GM12878 (cell line): ENCODE measurements around the gene PPP2R5C. TPM values are rescaled to one million over a fixed set of nuclear protein-coding genes. Genes with fewer than 3 reads are reported as not detected.

Source experiments
- ATAC-seq: fragments of 200-7000 bp; cut with Tn5 transposase; 3 replicates; pipeline ENCODE4 v1.9.1; 2020; ENCODE audit warnings: mild to moderate bottlenecking, moderate library complexity
- BruUV-seq: library from RNA; stranded (reverse); fragments of 400-500 nt; replicated peaks from 2 replicates; lab custom pipeline; 2021; lab: Mats Ljungman, UMichigan
- CTCF ChIA-PET: fragments of 300-600 bp; sonication (Branson Sonifier 250); formaldehyde crosslinking; extraction: SDS; loops from one replicate; lab custom pipeline; 2021; ENCODE audit warnings: inconsistent platforms; lab: Yijun Ruan, JAX
- POLR2A ChIA-PET: fragments of 350-600 bp; formaldehyde crosslinking; extraction: SDS; loops from one replicate; lab custom pipeline; 2021; ENCODE audit warnings: inconsistent platforms; lab: Charles Lee
- RAD21 ChIA-PET: fragments of 300-600 bp; sonication (Branson Sonifier 250); formaldehyde crosslinking; loops from one replicate; lab custom pipeline; 2023; ENCODE audit warnings: antibody characterized with exemption; ENCODE audit not compliant: unreplicated experiment; lab: Charles Lee
- SMC1A ChIA-PET: fragments of 300-600 bp; sonication (Branson Sonifier 250); formaldehyde crosslinking; loops from one replicate; lab custom pipeline; 2023; ENCODE audit not compliant: unreplicated experiment, uncharacterized antibody; lab: Charles Lee
- DNase-seq: peaks from one replicate; pipeline ENCODE4 v3.0.0-alpha.2; 2011; ENCODE audit warnings: low read depth, low spot score
- FAIRE-seq: peaks from 3 replicates; lab custom pipeline; 2011; peaks lifted over from hg19 to GRCh38; lab: Jason Lieb, UNC
- H2AFZ ChIP-seq: 2 replicates; pipeline ENCODE4 v1.6.0; 2011; ENCODE audit warnings: low read depth, low read length, control low read depth; ENCODE audit not compliant: control insufficient read depth
- H3K27ac ChIP-seq: 2 replicates; pipeline ENCODE4 v1.5.1; 2011; ENCODE audit warnings: control low read depth; ENCODE audit not compliant: control insufficient read depth, insufficient read depth
- H3K27me3 ChIP-seq, 2 experiments: replicated peaks in 1 of 2; 2 replicates each; pipeline versions ENCODE4 v1.6.0 to v1.6.1; 2011; ENCODE audit warnings: low read length in 1 of 2; ENCODE audit not compliant: control insufficient read depth in 2 of 2, insufficient read depth in 2 of 2
- H3K36me3 ChIP-seq, 2 experiments: 2 replicates each; pipeline ENCODE4 v1.5.1; 2011; ENCODE audit warnings: low read length in 1 of 2; ENCODE audit not compliant: control insufficient read depth in 2 of 2, insufficient read depth in 2 of 2
- H3K4me1 ChIP-seq: 2 replicates; pipeline ENCODE4 v1.6.1; 2011; ENCODE audit warnings: mild to moderate bottlenecking, low read length, moderate library complexity, mixed read lengths; ENCODE audit not compliant: control insufficient read depth, insufficient read depth
- H3K4me2 ChIP-seq: 2 replicates; pipeline ENCODE4 v1.6.0; 2011; ENCODE audit warnings: control low read depth; ENCODE audit not compliant: control insufficient read depth, insufficient read depth
- H3K4me3 ChIP-seq: fragments of 200-600 bp; sonication (generic); 2 replicates; pipeline ENCODE4 v1.5.1; 2016
- H3K79me2 ChIP-seq: 2 replicates; pipeline ENCODE4 v1.6.0; 2011; ENCODE audit warnings: low read length; ENCODE audit not compliant: control insufficient read depth, insufficient read depth
- H3K9ac ChIP-seq: 2 replicates; pipeline ENCODE4 v1.8.0; 2011; ENCODE audit warnings: low read length, control low read depth, mixed read lengths; ENCODE audit not compliant: control insufficient read depth, insufficient read depth
- H3K9me3 ChIP-seq: replicated peaks from 3 replicates; pipeline ENCODE4 v1.5.1; 2011; ENCODE audit warnings: mild to moderate bottlenecking, low read length; ENCODE audit not compliant: control insufficient read depth, insufficient read depth
- H4K20me1 ChIP-seq: 2 replicates; pipeline ENCODE4 v1.6.0; 2011; ENCODE audit not compliant: control insufficient read depth, insufficient read depth
- ASH2L ChIP-seq: fragments of 300-600, 200-600 bp; sonication (generic); IDR thresholded peaks from 2 replicates; pipeline ENCODE4 v1.6.1; 2017; ENCODE audit warnings: low read depth, mild to moderate bottlenecking, borderline replicate concordance
- GATAD2B ChIP-seq: fragments of 450-650 bp; conservative IDR thresholded peaks from 2 replicates; pipeline ENCODE4 v1.6.1; 2017; ENCODE audit warnings: low read depth, mild to moderate bottlenecking, moderate library complexity
- IKZF1 ChIP-seq: fragments of 450-650 bp; conservative IDR thresholded peaks from 2 replicates; pipeline ENCODE4 v1.6.1; 2017; ENCODE audit warnings: antibody characterized with exemption, mild to moderate bottlenecking
- IKZF2 ChIP-seq, 2 experiments: fragments of 450-650 bp; IDR thresholded peaks; 2 replicates each; pipeline ENCODE4 v1.6.1; 2017; ENCODE audit warnings: mild to moderate bottlenecking in 2 of 2, moderate library complexity in 2 of 2
- MXI1 ChIP-seq: fragments of 150-350 bp; IDR thresholded peaks from 2 replicates; pipeline ENCODE4 v1.6.1; 2011; ENCODE audit warnings: low read depth, mild to moderate bottlenecking, inconsistent platforms, low read length, improper control_type of control experiment
- NBN ChIP-seq: fragments of 450-650 bp; IDR thresholded peaks from 2 replicates; pipeline ENCODE4 v1.6.1; 2016
- NR2F1 ChIP-seq: fragments of 450-650 bp; conservative IDR thresholded peaks from 2 replicates; pipeline ENCODE4 v1.6.1; 2017; ENCODE audit warnings: mild to moderate bottlenecking
- PAX5 ChIP-seq: IDR thresholded peaks from 2 replicates; pipeline ENCODE4 v1.6.1; 2011; ENCODE audit warnings: low read depth, low read length, borderline replicate concordance
- SMARCA5 ChIP-seq: fragments of 450-650 bp; IDR thresholded peaks from 2 replicates; pipeline ENCODE4 v1.6.1; 2017; ENCODE audit warnings: mild to moderate bottlenecking
- SRF ChIP-seq, 2 experiments: IDR thresholded peaks; 2 replicates each; pipeline ENCODE4 v1.6.1; 2011; ENCODE audit warnings: low read depth in 2 of 2, low read length in 2 of 2, mild to moderate bottlenecking in 1 of 2, moderate library complexity in 1 of 2
- WGBS: methylation state at CpG from one replicate; pipeline ENCODE4 v1.1.6; 2016; ENCODE audit warnings: low lambda C conversion rate; ENCODE audit not compliant: insufficient replicate concordance, insufficient coverage; ENCODE audit errors: missing lambda C conversion rate; 5-methylcytosine and 5-hydroxymethylcytosine counted together
- in situ Hi-C: fragments of 300-500 bp; cut with MboI; formaldehyde crosslinking; loops from 9 replicates; pipeline ENCODE4 v1.14.3; 2018; ENCODE audit warnings: mixed read lengths
- intact Hi-C: fragments of 100-400 bp; cut with micrococcal nuclease; formaldehyde crosslinking; loops from one replicate; pipeline ENCODE4 v1.14.2; 2022; ENCODE audit not compliant: unreplicated experiment
- polyA plus RNA-seq, 11 experiments: library from polyadenylated mRNA; depleted of rRNA in 4 of 11; unstranded in 6 of 11; stranded (reverse) in 5 of 11; fragments of >200 nt; fragmentation: Nextera tagmentation in 4 of 11; fragmentation: Illumina TruSeq in 1 of 11; extraction: Ambion mirVana in 4 of 11; extraction: Trizol in 1 of 11; gene quantifications; 1 replicate in 1 of 11; 2 replicates in 10 of 11; pipeline versions ENCODE4 v1.2.1 to v1.2.3, GENCODE V29; 2011 to 2016; ENCODE audit warnings: inconsistent platforms in 2 of 11, missing spikeins in 2 of 11, low read depth in 1 of 11
- total RNA-seq, 4 experiments: library from RNA; depleted of rRNA in 3 of 4; stranded (reverse); fragments of >200 nt in 3 of 4; fragmentation: Illumina TruSeq in 1 of 4; extraction: Trizol in 1 of 4; gene quantifications; 2 replicates each; pipeline versions ENCODE4 v1.2.1 to v1.2.3, GENCODE V29; 2013 to 2021
- TF ChIP-seq, protein P1 (sequence below): fragments of 450-650 bp; IDR thresholded peaks from 2 replicates; pipeline ENCODE4 v1.6.1; 2016; ENCODE audit warnings: mild to moderate bottlenecking
- TF ChIP-seq, protein P2 (sequence below): IDR thresholded peaks from 2 replicates; pipeline ENCODE4 v1.6.1; 2012; ENCODE audit warnings: improper control_type of control experiment, low read depth, low read length; ENCODE audit not compliant: insufficient replicate concordance
- TF ChIP-seq, protein P3 (sequence below): fragments of 450-650 bp; IDR thresholded peaks from 2 replicates; pipeline ENCODE4 v1.6.1; 2016; ENCODE audit warnings: mild to moderate bottlenecking

Gene PPP2R5C
- total and polyA plus RNA-seq, 10 of the 15 experiments (the other 5 are each of a cell fraction or from before 2014, with no cell fraction given): 106 to 199 (median 144) TPM

DNA sequence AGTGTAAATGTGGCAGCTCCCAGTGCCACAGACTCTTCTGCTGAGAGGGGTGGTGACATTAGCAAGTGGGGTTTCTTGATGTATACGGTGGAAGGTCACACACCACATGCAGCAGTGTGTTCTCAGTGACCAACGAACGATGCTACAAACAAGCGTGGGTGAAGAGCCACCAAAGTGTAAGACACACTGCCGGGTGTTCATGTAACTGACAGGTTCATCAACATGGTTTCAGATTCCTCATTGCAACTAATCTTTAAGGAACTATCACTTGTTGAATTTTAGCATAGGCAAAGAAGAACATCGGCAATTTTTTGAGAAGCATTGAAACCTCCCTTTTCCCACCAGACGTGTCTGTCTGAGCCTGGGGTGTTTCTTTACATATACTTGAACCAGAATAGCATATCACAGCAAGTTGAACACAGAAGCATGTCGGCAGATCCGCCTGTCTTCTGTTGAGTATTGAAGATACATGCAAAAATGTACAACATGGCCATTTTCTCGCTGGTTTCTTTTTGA lies 58.8 kb downstream of the PPP2R5C start:
- intact Hi-C loops: no loop called here
- Histone ChIP-seq H3K9ac (peak overlapping the region; percentile 36), H3K4me3 (no peak overlapping the region; the same call in 1 of the 2 replicates), H3K4me2 (peak overlapping the region; percentile 82), H2AFZ (no peak overlapping the region), H3K27ac (peak overlapping the region; percentile 71), H3K9me3 (no peaks in the 10 kb centered on the region), H3K4me1 (peaks cover 46% of the 10 kb centered on the region), H3K27me3 (no peaks in the 10 kb centered on the region), H4K20me1 (no peaks in the 10 kb centered on the region), H3K79me2 (peaks cover 94% of the 10 kb centered on the region), H3K36me3 (peaks cover 4 to 6% of the 10 kb centered on the region in 2 experiments; a peak in 3 of 4 replicates)
- no TSS peak for BruUV-seq
- ChIA-PET CTCF (interaction anchor here (1.2 to 1.7 kb wide), 2 partner anchors 11 to 49 kb away, joined by 3 to 6 read pairs; no protein-coding TSS in a partner anchor), SMC1A (interaction anchor here (1.1 to 4.0 kb wide), 4 partner anchors 11 to 113 kb away, joined by 3 to 24 read pairs (median 8); no protein-coding TSS in a partner anchor), POLR2A (interaction anchor here (3.7 kb wide), 1 partner anchor 10 kb away, joined by 30 read pairs; no protein-coding TSS in a partner anchor), RAD21 (interaction anchor here (1.1 to 4.0 kb wide), 2 partner anchors 10 to 24 kb away, joined by 4 to 24 read pairs; no protein-coding TSS in a partner anchor)
- 4% methylated on average over 10 of the region's 10 CpGs for WGBS
- DNase-seq (peak; percentile 65), ATAC-seq (peak; percentile 19), FAIRE-seq (peak; percentile 70)
- in situ Hi-C loops: no loop called here
- TF ChIP-seq, protein P1, sequence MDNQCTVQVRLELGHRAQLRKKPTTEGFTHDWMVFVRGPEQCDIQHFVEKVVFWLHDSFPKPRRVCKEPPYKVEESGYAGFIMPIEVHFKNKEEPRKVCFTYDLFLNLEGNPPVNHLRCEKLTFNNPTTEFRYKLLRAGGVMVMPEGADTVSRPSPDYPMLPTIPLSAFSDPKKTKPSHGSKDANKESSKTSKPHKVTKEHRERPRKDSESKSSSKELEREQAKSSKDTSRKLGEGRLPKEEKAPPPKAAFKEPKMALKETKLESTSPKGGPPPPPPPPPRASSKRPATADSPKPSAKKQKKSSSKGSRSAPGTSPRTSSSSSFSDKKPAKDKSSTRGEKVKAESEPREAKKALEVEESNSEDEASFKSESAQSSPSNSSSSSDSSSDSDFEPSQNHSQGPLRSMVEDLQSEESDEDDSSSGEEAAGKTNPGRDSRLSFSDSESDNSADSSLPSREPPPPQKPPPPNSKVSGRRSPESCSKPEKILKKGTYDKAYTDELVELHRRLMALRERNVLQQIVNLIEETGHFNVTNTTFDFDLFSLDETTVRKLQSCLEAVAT: peak; percentile 64; the same call in 1 of the 2 replicates
- peak; percentile 54; the same call in 1 of the 2 replicates for TF ChIP-seq SMARCA5
- TF ChIP-seq IKZF1: peak; percentile 46
- TF ChIP-seq NR2F1: 0 out of 2 replicates have a peak, but pooled peaks have one; percentile 29
- 0 out of 2 replicates have a peak, but pooled peaks have one; percentile 18 for TF ChIP-seq PAX5
- peak; percentile 36; the same call in 1 of the 2 replicates for TF ChIP-seq GATAD2B
- TF ChIP-seq, protein P2, sequence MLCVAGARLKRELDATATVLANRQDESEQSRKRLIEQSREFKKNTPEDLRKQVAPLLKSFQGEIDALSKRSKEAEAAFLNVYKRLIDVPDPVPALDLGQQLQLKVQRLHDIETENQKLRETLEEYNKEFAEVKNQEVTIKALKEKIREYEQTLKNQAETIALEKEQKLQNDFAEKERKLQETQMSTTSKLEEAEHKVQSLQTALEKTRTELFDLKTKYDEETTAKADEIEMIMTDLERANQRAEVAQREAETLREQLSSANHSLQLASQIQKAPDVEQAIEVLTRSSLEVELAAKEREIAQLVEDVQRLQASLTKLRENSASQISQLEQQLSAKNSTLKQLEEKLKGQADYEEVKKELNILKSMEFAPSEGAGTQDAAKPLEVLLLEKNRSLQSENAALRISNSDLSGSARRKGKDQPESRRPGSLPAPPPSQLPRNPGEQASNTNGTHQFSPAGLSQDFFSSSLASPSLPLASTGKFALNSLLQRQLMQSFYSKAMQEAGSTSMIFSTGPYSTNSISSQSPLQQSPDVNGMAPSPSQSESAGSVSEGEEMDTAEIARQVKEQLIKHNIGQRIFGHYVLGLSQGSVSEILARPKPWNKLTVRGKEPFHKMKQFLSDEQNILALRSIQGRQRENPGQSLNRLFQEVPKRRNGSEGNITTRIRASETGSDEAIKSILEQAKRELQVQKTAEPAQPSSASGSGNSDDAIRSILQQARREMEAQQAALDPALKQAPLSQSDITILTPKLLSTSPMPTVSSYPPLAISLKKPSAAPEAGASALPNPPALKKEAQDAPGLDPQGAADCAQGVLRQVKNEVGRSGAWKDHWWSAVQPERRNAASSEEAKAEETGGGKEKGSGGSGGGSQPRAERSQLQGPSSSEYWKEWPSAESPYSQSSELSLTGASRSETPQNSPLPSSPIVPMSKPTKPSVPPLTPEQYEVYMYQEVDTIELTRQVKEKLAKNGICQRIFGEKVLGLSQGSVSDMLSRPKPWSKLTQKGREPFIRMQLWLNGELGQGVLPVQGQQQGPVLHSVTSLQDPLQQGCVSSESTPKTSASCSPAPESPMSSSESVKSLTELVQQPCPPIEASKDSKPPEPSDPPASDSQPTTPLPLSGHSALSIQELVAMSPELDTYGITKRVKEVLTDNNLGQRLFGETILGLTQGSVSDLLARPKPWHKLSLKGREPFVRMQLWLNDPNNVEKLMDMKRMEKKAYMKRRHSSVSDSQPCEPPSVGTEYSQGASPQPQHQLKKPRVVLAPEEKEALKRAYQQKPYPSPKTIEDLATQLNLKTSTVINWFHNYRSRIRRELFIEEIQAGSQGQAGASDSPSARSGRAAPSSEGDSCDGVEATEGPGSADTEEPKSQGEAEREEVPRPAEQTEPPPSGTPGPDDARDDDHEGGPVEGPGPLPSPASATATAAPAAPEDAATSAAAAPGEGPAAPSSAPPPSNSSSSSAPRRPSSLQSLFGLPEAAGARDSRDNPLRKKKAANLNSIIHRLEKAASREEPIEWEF: peak; percentile 35
- TF ChIP-seq MXI1: peak; percentile 85
- TF ChIP-seq ASH2L: no peak
- TF ChIP-seq, protein P3, sequence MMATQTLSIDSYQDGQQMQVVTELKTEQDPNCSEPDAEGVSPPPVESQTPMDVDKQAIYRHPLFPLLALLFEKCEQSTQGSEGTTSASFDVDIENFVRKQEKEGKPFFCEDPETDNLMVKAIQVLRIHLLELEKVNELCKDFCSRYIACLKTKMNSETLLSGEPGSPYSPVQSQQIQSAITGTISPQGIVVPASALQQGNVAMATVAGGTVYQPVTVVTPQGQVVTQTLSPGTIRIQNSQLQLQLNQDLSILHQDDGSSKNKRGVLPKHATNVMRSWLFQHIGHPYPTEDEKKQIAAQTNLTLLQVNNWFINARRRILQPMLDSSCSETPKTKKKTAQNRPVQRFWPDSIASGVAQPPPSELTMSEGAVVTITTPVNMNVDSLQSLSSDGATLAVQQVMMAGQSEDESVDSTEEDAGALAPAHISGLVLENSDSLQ: peak; percentile 86
- no peak for TF ChIP-seq SRF (IDR thresholded peaks at IDR 0.05; ENCODE audit: low read depth in 2 of 2, low read length in 2 of 2)
- peak; percentile 43 to 47; a peak in 3 of 4 replicates for TF ChIP-seq IKZF2 (IDR thresholded peaks at IDR 0.05)
- TF ChIP-seq NBN: 0 out of 2 replicates have a peak, but pooled peaks have one; percentile 33
